Activated naive CD8-positive, alpha-beta T cell treated with anti-CD3 and anti-CD28 coated beads, Interleukin-2, amount 50 U/mL, for 24 hours (primary cell): ENCODE data around the gene ALDH3B2.
A peak's percentile ranks its signal among the peaks of the same experiment; 100 is the strongest.
"Not testable (repeated sequence)": the region's sequence is repeated elsewhere in the genome, so short reads cannot be mapped to it uniquely, and the experiment has no call there.

Experiments used
- ATAC-seq: fragments of 150-1000 bp; cut with Tn5 transposase; one replicate; pipeline ENCODE4 v1.10.0; 2021
- DNase-seq: peaks from one replicate; pipeline ENCODE4 v3.0.0; 2021
- H3K27ac Mint-ChIP-seq: one replicate; pipeline ENCODE4 v1.8.0; 2021; ENCODE audit warnings: mild to moderate bottlenecking, mixed read lengths
- H3K27me3 Mint-ChIP-seq: one replicate; pipeline ENCODE4 v1.8.0; 2021; ENCODE audit warnings: mixed read lengths
- H3K36me3 Mint-ChIP-seq: one replicate; pipeline ENCODE4 v1.8.0; 2021; ENCODE audit warnings: low read depth, mixed read lengths
- H3K4me1 Mint-ChIP-seq: one replicate; pipeline ENCODE4 v1.8.0; 2021; ENCODE audit warnings: mixed read lengths
- H3K4me3 Mint-ChIP-seq: one replicate; pipeline ENCODE4 v1.8.0; 2021; ENCODE audit warnings: mild to moderate bottlenecking, moderate library complexity, mixed read lengths
- H3K9me3 Mint-ChIP-seq: one replicate; pipeline ENCODE4 v1.8.0; 2021; ENCODE audit warnings: mixed read lengths

Gene ALDH3B2

GRCh38 chr11:67674442-67674871 is at the start of gene ALDH3B2:
Gene ALDH3B2 (minus strand): TSS chr11:67674623. CDS start chr11:67666935, 7,688 bp downstream.
- ATAC-seq (no peak), DNase-seq (no peak)
- H3K27me3 Mint-ChIP-seq = peaks cover 3% of the 10 kb centered on the region
- H3K4me3 Mint-ChIP-seq = no peak within 1 kb of the TSS
- no peaks in the 10 kb centered on the region for H3K36me3 Mint-ChIP-seq
- H3K27ac Mint-ChIP-seq = no peak within 1 kb of the TSS
- no peaks in the 10 kb centered on the region for H3K4me1 Mint-ChIP-seq
- no peaks in the 10 kb centered on the region for H3K9me3 Mint-ChIP-seq

GRCh38 chr11:67723036-67723435 is 48.6 kb upstream of the ALDH3B2 start:
- not testable (repeated sequence) for H3K27ac Mint-ChIP-seq

GRCh38 chr11:67716226-67716625 is 41.8 kb upstream of the ALDH3B2 start:
- not testable (repeated sequence) for DNase-seq, H3K4me3 Mint-ChIP-seq, H3K36me3 Mint-ChIP-seq, H3K4me1 Mint-ChIP-seq, ATAC-seq, H3K27ac Mint-ChIP-seq, H3K9me3 Mint-ChIP-seq
- peaks cover 14% of the 10 kb centered on the region for H3K27me3 Mint-ChIP-seq

More at GRCh38 chr11:67723036-67723435, 48.6 kb upstream of the ALDH3B2 start:
- peaks cover 13% of the 10 kb centered on the region for H3K4me1 Mint-ChIP-seq
- not testable (repeated sequence) for H3K36me3 Mint-ChIP-seq, DNase-seq, H3K4me3 Mint-ChIP-seq, H3K27me3 Mint-ChIP-seq, H3K9me3 Mint-ChIP-seq, ATAC-seq

DNA sequence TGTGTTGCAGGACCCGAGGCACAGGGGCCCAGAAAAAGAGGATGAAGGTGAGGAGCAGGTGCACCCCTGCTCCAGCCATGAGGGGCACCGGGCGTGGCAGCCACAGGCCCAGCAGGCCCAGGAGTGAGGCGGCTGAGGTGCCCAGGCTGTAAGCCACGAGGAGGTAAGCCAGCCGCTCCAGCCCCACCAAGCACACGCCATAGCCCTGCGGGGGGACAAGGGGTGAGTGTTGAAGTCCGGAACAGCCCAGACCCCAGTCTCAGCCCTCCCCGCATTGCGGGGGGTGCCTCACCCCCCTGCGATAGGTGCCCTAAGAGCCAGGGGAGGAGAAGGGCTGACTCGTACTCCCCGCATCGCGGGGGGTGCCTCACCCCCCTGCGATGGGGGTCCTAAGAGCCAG is 41.4 kb upstream of the ALDH3B2 start:
- H3K27ac Mint-ChIP-seq, ATAC-seq, H3K4me3 Mint-ChIP-seq, H3K9me3 Mint-ChIP-seq, H3K4me1 Mint-ChIP-seq, DNase-seq, H3K36me3 Mint-ChIP-seq: not testable (repeated sequence)
- H3K27me3 Mint-ChIP-seq = peaks cover 14% of the 10 kb centered on the region

DNA sequence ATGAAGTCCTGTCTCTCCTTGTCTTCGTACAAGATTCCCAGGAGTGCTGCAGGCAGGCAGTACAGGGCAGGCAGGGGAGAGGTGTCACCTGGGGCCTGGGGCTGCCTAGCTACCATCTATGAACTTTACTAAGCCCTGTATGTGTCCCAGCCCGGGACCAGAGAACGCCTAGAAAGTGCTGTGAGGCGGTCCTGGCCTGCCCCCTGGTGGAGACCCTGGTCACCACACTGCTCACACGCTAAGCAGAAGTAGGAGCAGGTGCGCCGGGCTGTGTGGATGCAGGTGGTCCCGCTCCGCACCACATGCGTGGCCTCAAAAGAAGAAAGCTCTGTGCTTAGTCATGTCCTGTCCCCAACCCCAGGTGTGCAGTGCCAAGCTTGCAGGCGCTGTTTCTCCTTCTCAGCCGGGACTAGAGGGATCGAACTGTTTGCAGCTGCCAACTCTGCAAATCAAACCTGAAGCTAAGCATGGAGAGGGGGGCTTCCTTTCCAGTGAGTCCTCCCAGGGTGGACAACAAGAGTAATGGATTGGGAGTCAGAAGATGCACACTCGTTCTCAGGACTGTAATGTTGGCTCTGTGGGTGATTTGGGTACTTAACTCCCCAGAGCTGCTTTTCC is 39.6 kb upstream of the ALDH3B2 start:
- H3K27me3 Mint-ChIP-seq = peaks cover 12% of the 10 kb centered on the region
- peak; percentile 44 for DNase-seq
- H3K4me1 Mint-ChIP-seq, H3K36me3 Mint-ChIP-seq, H3K27ac Mint-ChIP-seq, ATAC-seq, H3K9me3 Mint-ChIP-seq, H3K4me3 Mint-ChIP-seq: not testable (repeated sequence)

DNA sequence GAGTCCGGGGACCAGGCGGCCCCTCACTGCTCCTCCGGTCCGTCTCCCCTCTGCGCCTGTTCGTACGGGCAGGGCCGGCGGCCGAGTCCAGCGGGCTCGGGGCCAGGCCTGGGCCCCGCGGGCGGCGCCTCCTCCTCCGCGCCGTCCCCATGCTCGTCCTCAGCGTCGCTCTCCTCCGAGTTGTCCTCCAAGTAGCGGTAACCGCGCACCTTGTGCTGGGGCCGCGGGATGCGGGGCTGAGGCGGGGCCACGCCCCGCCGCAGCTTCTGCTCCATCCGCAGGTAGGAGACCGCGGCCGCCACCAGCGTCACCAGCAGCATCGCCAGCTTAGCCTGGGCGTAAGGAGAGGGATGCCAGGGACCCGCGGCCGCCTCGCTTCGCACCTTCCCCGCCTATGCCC is 37.3 kb upstream of the ALDH3B2 start:
- H3K9me3 Mint-ChIP-seq, H3K27me3 Mint-ChIP-seq, H3K4me3 Mint-ChIP-seq, H3K36me3 Mint-ChIP-seq, H3K4me1 Mint-ChIP-seq, ATAC-seq, DNase-seq, H3K27ac Mint-ChIP-seq: not testable (repeated sequence)

GRCh38 chr11:67711212-67711611 is 36.8 kb upstream of the ALDH3B2 start:
- not testable (repeated sequence) for H3K4me1 Mint-ChIP-seq, H3K27me3 Mint-ChIP-seq

DNA sequence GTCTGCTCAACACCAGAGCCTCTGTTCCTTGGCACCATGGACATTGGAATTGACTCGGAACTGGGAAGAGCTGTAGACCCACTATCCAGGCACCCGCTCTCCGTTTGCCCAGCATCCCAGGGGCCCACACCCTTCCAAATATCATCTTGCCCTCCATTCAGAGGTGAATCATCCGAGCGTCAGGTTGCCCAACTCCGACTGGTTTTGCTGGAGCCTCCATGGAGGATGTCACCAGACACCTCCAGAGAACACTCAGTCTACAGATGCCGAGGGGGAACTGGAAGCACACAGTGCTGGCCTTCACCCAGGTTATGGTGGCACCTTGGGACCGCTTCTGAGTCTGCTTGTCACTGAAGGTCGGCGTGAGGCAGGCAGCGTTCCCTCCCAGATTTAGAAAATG is 35.4 kb upstream of the ALDH3B2 start:
- not testable (repeated sequence) for H3K4me1 Mint-ChIP-seq, H3K9me3 Mint-ChIP-seq, ATAC-seq, H3K36me3 Mint-ChIP-seq, H3K4me3 Mint-ChIP-seq, H3K27ac Mint-ChIP-seq, DNase-seq, H3K27me3 Mint-ChIP-seq

More at GRCh38 chr11:67711212-67711611, 36.8 kb upstream of the ALDH3B2 start:
- not testable (repeated sequence) for H3K36me3 Mint-ChIP-seq, DNase-seq, H3K27ac Mint-ChIP-seq, H3K9me3 Mint-ChIP-seq, ATAC-seq
- H3K4me3 Mint-ChIP-seq = peak overlapping the region; percentile 14

DNA sequence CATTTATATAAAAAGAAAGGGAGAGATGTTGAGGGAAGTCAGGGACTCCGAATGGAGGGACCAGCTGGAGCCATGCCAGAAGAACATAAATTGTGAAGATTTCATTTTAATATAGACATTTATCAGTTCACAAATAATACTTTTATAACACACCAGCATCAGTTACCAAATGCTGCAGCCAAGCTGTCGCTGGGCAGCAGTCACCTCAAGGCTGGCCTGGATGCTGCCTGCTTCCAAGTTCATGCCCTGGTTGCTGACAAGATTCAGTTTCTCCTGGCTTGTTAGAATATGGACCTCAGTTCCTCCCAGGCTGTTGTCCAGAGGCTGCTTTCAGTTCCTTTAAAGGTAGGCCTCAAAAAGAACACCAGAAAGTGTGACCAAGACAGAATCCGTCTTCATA is 30.8 kb upstream of the ALDH3B2 start:
- no peak overlapping the region for H3K27ac Mint-ChIP-seq
- no peak for ATAC-seq
- H3K4me3 Mint-ChIP-seq = no peak overlapping the region
- H3K27me3 Mint-ChIP-seq = peaks cover 8% of the 10 kb centered on the region
- no peaks in the 10 kb centered on the region for H3K4me1 Mint-ChIP-seq
- H3K9me3 Mint-ChIP-seq = no peaks in the 10 kb centered on the region
- DNase-seq = no peak
- H3K36me3 Mint-ChIP-seq = no peaks in the 10 kb centered on the region

- Mint-ChIP-seq H3K4me3 (no peak overlapping the region), H3K27me3 (peaks cover 5% of the 10 kb centered on the region), H3K36me3 (no peaks in the 10 kb centered on the region), H3K27ac (no peak overlapping the region), H3K4me1 (no peaks in the 10 kb centered on the region), H3K9me3 (no peaks in the 10 kb centered on the region)
- ATAC-seq (no peak), DNase-seq (no peak)
These were observed 30.1 kb upstream of the ALDH3B2 start for GRCh38 chr11:67704524-67704923.

DNA sequence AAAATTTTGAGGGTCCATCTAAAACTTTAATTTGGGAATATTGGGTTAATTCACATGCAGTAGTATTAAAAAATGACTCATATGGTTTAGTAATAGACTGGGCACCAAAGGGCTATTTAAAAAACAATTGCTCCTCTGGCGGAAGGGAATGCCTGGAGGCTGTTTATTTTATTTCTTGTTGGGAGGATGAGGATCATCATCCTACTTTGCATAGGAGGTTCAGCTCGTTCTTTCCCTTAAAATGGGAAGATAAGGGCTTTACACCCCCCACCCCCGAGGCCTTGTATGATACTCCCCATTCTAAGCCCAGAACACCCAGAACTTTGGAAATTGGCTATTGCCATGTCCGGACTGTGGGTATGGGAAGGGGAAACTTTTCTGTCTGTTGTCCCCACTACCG is 29.3 kb upstream of the ALDH3B2 start:
- H3K4me1 Mint-ChIP-seq, H3K27me3 Mint-ChIP-seq, ATAC-seq, H3K9me3 Mint-ChIP-seq, H3K36me3 Mint-ChIP-seq, DNase-seq, H3K4me3 Mint-ChIP-seq, H3K27ac Mint-ChIP-seq: not testable (repeated sequence)

- H3K36me3 Mint-ChIP-seq = no peaks in the 10 kb centered on the region
- no peaks in the 10 kb centered on the region for H3K4me1 Mint-ChIP-seq
- no peak overlapping the region for H3K4me3 Mint-ChIP-seq
- DNase-seq (no peak), ATAC-seq (no peak)
- H3K27ac Mint-ChIP-seq = no peak overlapping the region
- no peaks in the 10 kb centered on the region for H3K9me3 Mint-ChIP-seq
- peaks cover 5% of the 10 kb centered on the region for H3K27me3 Mint-ChIP-seq
These were observed 26.3 kb upstream of the ALDH3B2 start for GRCh38 chr11:67700548-67701262.

DNA sequence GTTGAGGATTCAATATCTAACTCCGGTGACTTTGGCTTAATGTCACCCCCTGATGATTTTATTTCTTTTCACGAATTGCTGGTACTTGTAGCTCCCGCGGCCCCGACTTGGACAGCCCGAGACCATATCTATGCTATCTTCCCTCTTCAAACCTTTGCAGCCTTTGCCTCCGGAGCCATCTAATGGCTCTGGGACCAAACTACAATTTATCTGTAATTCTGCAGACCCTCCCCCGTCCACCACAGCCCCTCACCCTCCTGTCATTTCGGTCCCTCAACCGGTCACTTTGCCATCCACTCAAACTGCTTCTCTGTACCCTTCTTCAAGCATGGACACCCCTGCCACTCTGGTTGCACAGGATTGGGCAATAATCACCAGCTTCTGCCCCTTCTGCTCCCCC is 25.7 kb upstream of the ALDH3B2 start:
- DNase-seq (no peak), ATAC-seq (no peak)
- H3K9me3 Mint-ChIP-seq = no peaks in the 10 kb centered on the region
- no peaks in the 10 kb centered on the region for H3K4me1 Mint-ChIP-seq
- no peak overlapping the region for H3K27ac Mint-ChIP-seq
- H3K27me3 Mint-ChIP-seq = peaks cover 5% of the 10 kb centered on the region
- no peak overlapping the region for H3K4me3 Mint-ChIP-seq
- H3K36me3 Mint-ChIP-seq = no peaks in the 10 kb centered on the region

- DNase-seq = no peak
- Mint-ChIP-seq H3K9me3 (no peaks in the 10 kb centered on the region), H3K4me1 (no peaks in the 10 kb centered on the region), H3K27ac (no peak overlapping the region), H3K27me3 (peaks cover 5% of the 10 kb centered on the region), H3K4me3 (no peak overlapping the region), H3K36me3 (no peaks in the 10 kb centered on the region)
- no peak for ATAC-seq
These were observed 25.1 kb upstream of the ALDH3B2 start for GRCh38 chr11:67699521-67699920.

DNA sequence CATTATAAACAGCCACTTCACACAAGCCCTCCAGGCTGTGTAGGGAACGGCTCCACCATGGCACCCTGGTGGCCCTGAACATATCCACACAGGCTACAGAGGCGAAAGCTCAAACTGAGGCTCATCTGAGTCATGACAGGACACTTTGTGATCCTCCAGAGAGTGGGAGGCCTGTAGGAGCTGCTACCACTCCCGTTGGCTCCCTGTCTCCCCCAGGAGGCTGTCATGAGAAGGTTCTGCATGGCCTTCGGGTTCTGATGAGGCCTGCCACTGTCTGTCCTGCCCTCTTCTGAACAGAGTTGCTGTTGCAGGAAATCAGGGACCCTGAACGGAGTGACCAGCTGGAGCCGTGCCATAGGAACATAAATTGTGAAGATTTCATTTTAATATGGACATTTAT is 23.8 kb upstream of the ALDH3B2 start:
- ATAC-seq (peak; percentile 68), DNase-seq (peak; percentile 22)
- Mint-ChIP-seq H3K4me3 (no peak overlapping the region), H3K9me3 (no peaks in the 10 kb centered on the region), H3K4me1 (no peaks in the 10 kb centered on the region), H3K27me3 (peaks cover 5% of the 10 kb centered on the region), H3K36me3 (no peaks in the 10 kb centered on the region), H3K27ac (no peak overlapping the region)
